CD14-positive monocyte (primary cell): Measurements from ENCODE around the gene NEDD8. TPM values are rescaled to one million over a fixed set of nuclear protein-coding genes. Genes with fewer than 3 reads are reported as not detected.
A peak's percentile ranks its signal among the peaks of the same experiment; 100 is the strongest.

ENCODE experiments used
- DNase-seq, 3 donors: peaks; one replicate each; pipeline ENCODE4 v3.0.0-alpha.2; 2011 to 2022
- H2AFZ ChIP-seq: 2 replicates; pipeline ENCODE4 v1.6.0; 2012; ENCODE audit warnings: mild to moderate bottlenecking, low read depth, low read length, inconsistent platforms; ENCODE audit not compliant: insufficient read depth, poor library complexity, severe bottlenecking
- H3K27ac ChIP-seq, 2 donors: 1 replicate in 1 of 2; 2 replicates in 1 of 2; pipeline ENCODE4 v1.5.1; 2012 to 2013; ENCODE audit warnings: low read length in 2 of 2, control low read depth in 1 of 2, inconsistent platforms in 1 of 2, low read depth in 1 of 2, mild to moderate bottlenecking in 1 of 2
- H3K27me3 ChIP-seq, 2 donors: one replicate each; pipeline versions ENCODE4 v1.6.0 to v1.6.1; 2011 to 2013; ENCODE audit warnings: low read length in 2 of 2; ENCODE audit not compliant: control insufficient read depth in 2 of 2, insufficient read depth in 2 of 2
- H3K36me3 ChIP-seq, 2 donors: replicated peaks in 1 of 2; 1 replicate in 1 of 2; 2 replicates in 1 of 2; pipeline versions ENCODE4 v1.5.1 to v1.6.1; 2012 to 2013; ENCODE audit warnings: low read length in 2 of 2, control low read depth in 1 of 2, inconsistent platforms in 1 of 2, mild to moderate bottlenecking in 1 of 2; ENCODE audit not compliant: insufficient read depth in 2 of 2, control insufficient read depth in 1 of 2
- H3K4me1 ChIP-seq, 2 donors: 1 replicate in 1 of 2; 2 replicates in 1 of 2; pipeline versions ENCODE4 v1.5.1 to v1.6.1; 2012 to 2013; ENCODE audit warnings: low read length in 2 of 2, control low read depth in 1 of 2, inconsistent platforms in 1 of 2, mild to moderate bottlenecking in 1 of 2, moderate library complexity in 1 of 2; ENCODE audit not compliant: insufficient read depth in 2 of 2, control insufficient read depth in 1 of 2
- H3K4me2 ChIP-seq: replicated peaks from 2 replicates; pipeline ENCODE3; 2012; ENCODE audit warnings: low read length, moderate library complexity, mild to moderate bottlenecking; ENCODE audit not compliant: poor library complexity, severe bottlenecking; ENCODE audit errors: extremely low read depth
- H3K4me3 ChIP-seq, 3 experiments: fragments of 200-600 bp in 1 of 3; sonication (generic) in 1 of 3; replicated peaks in 1 of 3; 1 replicate in 2 of 3; 2 replicates in 1 of 3; pipeline ENCODE4 v1.5.1; 2011 to 2013; ENCODE audit warnings: low read length in 3 of 3, mild to moderate bottlenecking in 3 of 3, control low read depth in 2 of 3, low read depth in 2 of 3, inconsistent platforms in 1 of 3, moderate library complexity in 1 of 3
- H3K79me2 ChIP-seq: 2 replicates; pipeline ENCODE4 v1.6.0; 2012; ENCODE audit warnings: mild to moderate bottlenecking, control low read depth, inconsistent platforms, low read length, moderate library complexity; ENCODE audit not compliant: insufficient read depth
- H3K9ac ChIP-seq: 2 replicates; pipeline ENCODE4 v1.6.0; 2017; ENCODE audit warnings: low read length, mild to moderate bottlenecking; ENCODE audit not compliant: insufficient read depth, poor library complexity, severe bottlenecking
- H3K9me3 ChIP-seq, 2 donors: replicated peaks in 1 of 2; 1 replicate in 1 of 2; 2 replicates in 1 of 2; pipeline versions ENCODE4 v1.5.1 to v1.6.1; 2012 to 2013; ENCODE audit warnings: low read length in 2 of 2, control low read depth in 1 of 2; ENCODE audit not compliant: control insufficient read depth in 1 of 2, insufficient read depth in 1 of 2
- H4K20me1 ChIP-seq: 2 replicates; pipeline ENCODE4 v1.6.0; 2012; ENCODE audit warnings: mild to moderate bottlenecking, low read length, control low read depth, moderate library complexity; ENCODE audit not compliant: insufficient read depth
- H3K27ac Mint-ChIP-seq, 7 donors: one replicate each; pipeline ENCODE4 v1.8.0; 2020; ENCODE audit warnings: mild to moderate bottlenecking in 7 of 7, mixed read lengths in 7 of 7, moderate library complexity in 6 of 7, inconsistent platforms in 2 of 7
- H3K27me3 Mint-ChIP-seq, 3 donors: one replicate each; pipeline ENCODE4 v1.8.0; 2021 to 2022; ENCODE audit warnings: low read depth in 3 of 3, mild to moderate bottlenecking in 3 of 3, mixed read lengths in 3 of 3, moderate library complexity in 3 of 3, inconsistent platforms in 1 of 3
- H3K36me3 Mint-ChIP-seq, 2 donors: one replicate each; pipeline ENCODE4 v1.8.0; 2020; ENCODE audit warnings: mixed read lengths in 2 of 2, inconsistent platforms in 1 of 2, mild to moderate bottlenecking in 1 of 2
- H3K4me1 Mint-ChIP-seq: one replicate; pipeline ENCODE4 v1.8.0; 2020; ENCODE audit warnings: mild to moderate bottlenecking, mixed read lengths
- H3K4me3 Mint-ChIP-seq, 2 donors: one replicate each; pipeline ENCODE4 v1.8.0; 2020; ENCODE audit warnings: mild to moderate bottlenecking in 2 of 2, mixed read lengths in 2 of 2, moderate library complexity in 1 of 2
- H3K9me3 Mint-ChIP-seq, 7 donors: one replicate each; pipeline ENCODE4 v1.8.0; 2020 to 2022; ENCODE audit warnings: mixed read lengths in 7 of 7, mild to moderate bottlenecking in 6 of 7, moderate library complexity in 6 of 7, inconsistent platforms in 2 of 7
- CTCF ChIP-seq: fragments of 200-600 bp; IDR thresholded peaks from one replicate; pipeline ENCODE4 v1.8.0; 2022; ENCODE audit warnings: antibody characterized with exemption, mild to moderate bottlenecking
- WGBS: methylation state at CpG from one replicate; pipeline ENCODE4 v1.1.5; 2013; ENCODE audit warnings: missing lambda C conversion rate; ENCODE audit not compliant: insufficient coverage; 5-methylcytosine and 5-hydroxymethylcytosine counted together
- intact Hi-C, 2 donors: fragments of 100-400 bp; cut with micrococcal nuclease; formaldehyde crosslinking; loops; one replicate each; pipeline versions ENCODE4 v1.15.0 to v1.15.1; 2023
- polyA plus RNA-seq, 3 donors: library from polyadenylated mRNA; depleted of rRNA in 1 of 3; unstranded in 2 of 3; stranded (reverse) in 1 of 3; fragments of 300-500 nt in 2 of 3; fragments of >200 nt in 1 of 3; fragmentation: Illumina TruSeq in 2 of 3; gene quantifications; 1 replicate in 2 of 3; 2 replicates in 1 of 3; pipeline ENCODE4 v1.2.3, GENCODE V29; 2012 to 2021

Gene NEDD8
- polyA plus RNA-seq, 3 donors = 164 to 335 (median 306) TPM

DNA sequence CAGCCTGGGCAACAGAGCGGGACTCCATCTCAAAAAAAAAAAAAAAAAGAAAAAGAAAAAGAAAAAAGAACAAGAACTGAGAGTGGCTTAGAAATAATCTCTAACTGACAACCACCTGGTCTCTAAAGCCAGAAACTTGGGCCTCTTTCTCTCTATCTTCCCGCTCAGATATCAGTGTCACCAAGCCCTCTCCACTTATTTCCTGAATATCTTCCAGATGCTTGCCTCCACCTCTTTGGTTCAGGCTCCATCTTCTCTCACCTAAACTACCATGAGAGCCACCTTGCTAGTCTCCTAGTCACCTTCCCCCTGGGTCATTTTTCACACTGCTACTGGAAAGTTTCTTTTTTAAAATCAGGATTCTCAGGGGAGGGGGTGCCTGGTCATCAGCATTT, 35.1 kb downstream of the NEDD8 start:
- no peak overlapping the region for H2AFZ ChIP-seq
- H3K4me3 ChIP-seq = no peak overlapping the region
- H3K27ac ChIP-seq = no peak overlapping the region
- peaks cover 23 to 31% of the 10 kb centered on the region in 2 donors for H3K4me1 ChIP-seq
- no peaks in the 10 kb centered on the region for H3K27me3 ChIP-seq
- H3K36me3 Mint-ChIP-seq = peaks cover 33 to 45% of the 10 kb centered on the region in 2 donors
- H3K4me2 ChIP-seq = no peak overlapping the region
- no peak for DNase-seq
- H3K4me1 Mint-ChIP-seq = peaks cover 39% of the 10 kb centered on the region
- H4K20me1 ChIP-seq = no peaks in the 10 kb centered on the region
- intact Hi-C loops = loop anchor here (5.0 kb wide), 1 partner anchor 35 kb away; the partner anchor contains the start of genes GMPR2 (in 2 of the 2) and NEDD8 (in 2 of the 2)
- H3K4me3 Mint-ChIP-seq = peak overlapping the region in 1 of 2 donors; percentile 95
- peaks cover 5 to 12% (median 8%) of the 10 kb centered on the region in 7 donors for H3K9me3 Mint-ChIP-seq
- H3K9me3 ChIP-seq = peaks cover 0 to 7% of the 10 kb centered on the region in 2 donors
- H3K9ac ChIP-seq = no peak overlapping the region
- WGBS = 100% methylated on average over 1 of the region's 2 CpGs
- TF ChIP-seq CTCF = no peak
- no peaks in the 10 kb centered on the region for H3K27me3 Mint-ChIP-seq
- peaks cover 59% of the 10 kb centered on the region for H3K79me2 ChIP-seq
- H3K27ac Mint-ChIP-seq = peak overlapping the region in 2 of 7 donors; percentile 57 to 85
- peaks cover 14 to 21% of the 10 kb centered on the region in 2 donors for H3K36me3 ChIP-seq

DNA sequence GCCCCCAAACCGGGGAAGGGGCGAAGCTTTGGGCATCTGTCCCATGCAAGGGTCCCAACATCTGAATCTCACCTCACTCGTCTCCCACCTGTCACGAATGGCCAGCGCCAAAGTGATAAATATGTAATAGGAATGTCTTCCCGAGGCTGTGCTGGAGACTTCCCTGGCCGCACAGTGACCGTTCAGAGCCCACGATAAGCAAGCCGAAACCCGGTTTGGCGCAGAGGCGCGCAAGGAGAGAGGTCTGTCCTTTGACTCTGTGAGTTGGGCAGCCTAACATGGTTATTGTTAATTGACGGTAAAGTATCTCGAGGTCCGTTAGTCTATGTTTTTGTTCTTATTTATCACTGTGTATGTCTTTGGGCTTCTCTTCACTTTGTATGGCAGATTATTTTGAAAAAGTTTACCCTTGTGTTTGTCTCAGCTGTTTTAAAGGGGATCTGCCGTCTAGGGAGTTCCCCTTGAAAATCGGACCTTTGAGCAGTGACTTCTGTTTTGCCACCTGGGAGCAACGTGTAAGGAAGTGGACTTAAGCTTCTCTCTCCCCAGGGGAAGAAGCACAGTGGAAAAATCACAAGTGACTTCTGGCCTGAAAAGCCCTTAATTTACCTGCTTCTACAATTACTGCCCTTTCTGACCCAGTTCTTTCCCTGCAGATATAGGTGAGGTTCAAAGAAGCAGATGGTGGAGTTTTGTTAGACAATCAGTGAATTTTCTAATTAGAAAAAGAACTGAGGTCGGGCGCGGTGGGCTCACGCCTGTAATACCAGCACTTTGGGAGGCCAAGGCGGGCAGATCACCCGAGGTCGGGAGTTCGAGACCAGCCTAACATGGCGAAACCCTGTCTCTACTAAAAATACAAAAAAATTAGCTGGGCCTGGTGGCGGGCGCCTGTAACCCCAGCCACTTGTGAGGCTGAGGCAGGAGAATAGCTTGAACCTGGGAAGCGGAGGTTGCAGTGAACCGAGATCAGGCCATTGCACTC, 35.8 kb downstream of the NEDD8 start:
- Histone ChIP-seq H3K9ac (peak overlapping the region; percentile 97), H3K4me1 (peaks cover 23 to 31% of the 10 kb centered on the region in 2 donors), H3K36me3 (peaks cover 17 to 21% of the 10 kb centered on the region in 2 donors), H4K20me1 (no peaks in the 10 kb centered on the region), H2AFZ (peak overlapping the region; percentile 92), H3K27ac (peak overlapping the region; percentile 77 to 94), H3K4me2 (peak overlapping the region; percentile 74), H3K9me3 (peaks cover 0 to 1% of the 10 kb centered on the region in 2 donors), H3K79me2 (peaks cover 62% of the 10 kb centered on the region), H3K27me3 (no peaks in the 10 kb centered on the region), H3K4me3 (peak overlapping the region; percentile 79 to 87 (median 86))
- peak overlapping the region; percentile 95 to 97 for H3K4me3 Mint-ChIP-seq
- H3K36me3 Mint-ChIP-seq = peaks cover 33 to 45% of the 10 kb centered on the region in 2 donors
- intact Hi-C loops = loop anchor here (5.0 kb wide), 1 partner anchor 36 kb away; the partner anchor contains the start of genes GMPR2 (in 2 of the 2) and NEDD8 (in 2 of the 2)
- no peaks in the 10 kb centered on the region for H3K27me3 Mint-ChIP-seq
- DNase-seq = peak; percentile 23 to 70 (median 58)
- no peak for TF ChIP-seq CTCF
- 44% methylated on average over 15 of the region's 33 CpGs for WGBS
- peak overlapping the region; percentile 94 to 97 (median 96) for H3K27ac Mint-ChIP-seq
- H3K4me1 Mint-ChIP-seq = peaks cover 42% of the 10 kb centered on the region
- H3K9me3 Mint-ChIP-seq = peaks cover under 1 to 6% (median 4%) of the 10 kb centered on the region in 7 donors
